HG03196 (cell line): ENCODE measurements around the gene LAD1.

Source experiments
- ATAC-seq: cut with Tn5 transposase; IDR thresholded peaks from one replicate; pipeline ENCODE4 v1.9.1; 2021; ENCODE audit not compliant: unreplicated experiment

Gene LAD1

DNA sequence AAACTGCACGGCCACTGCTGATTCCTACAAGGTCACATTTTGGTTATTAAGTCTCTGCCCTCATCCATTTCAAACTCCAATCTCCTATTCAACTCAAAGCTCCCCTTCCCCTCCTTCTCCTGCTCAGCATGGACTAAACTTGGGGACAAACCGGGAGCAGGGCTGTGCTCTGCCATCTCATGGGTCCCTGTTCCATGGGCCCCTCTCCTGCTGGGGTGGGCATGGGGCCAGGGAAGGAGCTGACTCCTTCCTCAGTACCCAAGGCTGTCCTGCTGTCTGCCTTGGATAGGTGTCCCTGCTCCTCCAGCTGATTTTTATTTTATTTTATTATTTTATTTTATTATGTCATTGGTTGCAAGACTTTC lies 48.8 kb downstream of the LAD1 start:
- ATAC-seq, result no peak

DNA sequence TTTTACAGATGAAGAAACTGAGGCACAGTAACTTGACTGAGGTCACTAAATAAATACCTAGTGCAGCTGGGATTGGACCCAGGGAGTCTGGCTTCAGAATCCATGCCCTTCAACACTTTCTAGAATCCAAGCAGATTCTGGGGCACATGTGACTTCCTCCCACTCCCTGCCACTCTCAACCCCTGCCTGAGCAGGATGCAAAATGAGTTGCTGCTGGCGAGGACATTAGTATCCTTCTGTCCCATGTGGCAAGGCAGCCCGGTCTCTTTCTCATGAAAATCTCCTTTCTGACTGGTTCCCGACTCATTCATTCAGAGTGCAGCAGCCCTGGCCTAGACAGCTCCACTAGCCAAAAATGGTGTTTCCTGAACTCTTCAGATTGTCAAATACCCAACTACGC lies 50.0 kb downstream of the LAD1 start:
- no peak for ATAC-seq

DNA sequence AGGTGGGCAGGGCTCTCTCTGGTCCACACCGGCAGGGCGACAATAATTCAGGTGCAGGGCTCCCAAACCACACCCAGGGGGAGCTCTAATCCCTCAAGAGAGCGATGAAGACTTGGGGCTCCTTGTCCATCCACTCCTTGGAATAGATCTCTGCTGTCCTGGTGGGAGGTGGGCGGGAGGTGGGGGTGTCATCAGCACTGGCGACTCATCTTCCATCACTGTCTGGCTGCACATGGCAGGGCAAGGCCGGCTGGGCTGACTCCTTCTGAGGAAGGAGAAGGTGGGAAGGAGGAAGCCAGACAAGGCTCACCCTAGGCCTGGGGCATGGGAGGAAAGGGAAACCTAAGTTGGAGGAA lies 50.9 kb downstream of the LAD1 start:
- ATAC-seq, result no peak

DNA sequence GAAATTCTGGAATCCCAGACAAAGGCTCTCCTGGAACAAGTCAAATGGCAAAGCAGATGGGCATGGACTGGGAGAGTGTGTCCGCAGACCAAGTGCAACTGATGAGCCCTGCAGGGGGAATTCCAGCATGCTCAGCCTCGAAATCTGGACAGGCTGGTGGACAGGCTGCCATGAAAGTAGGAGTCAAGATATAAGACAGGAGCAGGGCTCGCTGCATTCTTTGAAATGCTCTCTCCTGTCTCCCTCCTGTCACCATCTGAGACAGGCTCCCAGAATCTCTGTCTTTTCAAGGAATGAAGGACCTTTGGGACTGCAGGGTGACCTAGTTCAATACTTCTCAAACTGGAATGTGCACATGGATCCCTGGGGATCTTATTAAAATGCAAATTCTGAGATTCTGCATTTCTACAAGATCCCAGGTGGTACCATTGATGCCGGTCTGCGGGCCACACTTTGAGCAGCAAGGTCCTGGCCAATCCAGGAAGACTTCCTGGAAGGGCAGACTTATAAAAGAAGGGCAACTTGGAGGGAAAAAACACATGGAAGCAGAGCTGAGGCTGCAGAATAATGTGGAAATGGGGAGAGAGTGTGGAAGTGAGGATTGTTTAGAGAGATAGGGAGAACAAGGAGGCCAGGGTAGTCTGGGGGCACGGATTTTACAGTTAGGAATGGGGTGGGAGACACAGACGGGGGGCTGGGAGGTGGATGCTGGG lies 51.5 kb downstream of the LAD1 start:
- ATAC-seq, result no peak

DNA sequence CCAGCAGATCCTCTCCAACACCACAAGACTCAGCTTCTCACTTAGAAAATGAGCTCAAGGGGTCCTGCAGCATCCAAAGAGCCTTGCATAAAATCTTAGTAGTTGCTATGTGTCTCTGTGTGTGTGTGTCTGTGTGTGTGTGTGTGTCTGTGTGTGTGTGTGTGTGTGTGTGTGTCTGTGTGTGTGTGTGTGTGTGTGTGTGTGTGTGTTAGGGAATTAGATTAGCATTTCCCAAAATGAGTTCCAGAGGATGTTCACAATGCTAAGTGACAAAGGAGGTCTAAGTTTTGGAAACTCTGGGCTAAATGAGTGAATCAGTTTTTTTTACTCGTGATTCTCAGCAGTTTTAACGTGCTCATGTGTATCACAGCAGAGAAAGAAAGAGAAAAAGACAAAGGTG lies 52.1 kb downstream of the LAD1 start:
- no peak for ATAC-seq

DNA sequence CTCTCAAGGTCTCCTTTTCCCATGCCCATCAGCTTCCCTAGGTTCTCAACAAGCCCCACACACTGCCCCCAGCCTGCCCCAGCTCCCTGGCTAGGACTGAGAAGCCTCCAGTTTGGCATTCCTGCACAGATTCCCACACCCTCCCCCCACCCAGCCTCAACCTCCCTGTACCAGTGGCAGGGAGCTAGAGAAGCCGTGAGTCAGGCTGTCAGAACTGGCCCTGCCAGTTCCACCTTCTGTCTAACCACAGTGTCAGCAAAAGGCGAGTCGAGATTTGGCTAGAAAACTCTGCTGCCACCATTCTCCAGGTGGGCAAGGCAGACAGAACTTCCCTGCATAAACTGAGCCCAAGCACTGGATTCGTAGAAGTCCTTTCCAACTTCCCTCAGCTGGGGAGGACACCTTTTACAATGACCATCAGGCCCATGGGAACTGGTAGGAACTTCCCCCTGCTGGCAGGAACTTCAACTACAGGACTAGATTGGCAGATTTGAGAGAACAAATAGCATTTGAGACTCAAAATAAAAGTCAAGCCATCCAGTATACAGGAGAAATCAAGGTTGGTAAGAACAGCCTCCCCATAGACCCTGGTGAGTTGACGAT lies 52.7 kb downstream of the LAD1 start:
- ATAC-seq, result no peak

DNA sequence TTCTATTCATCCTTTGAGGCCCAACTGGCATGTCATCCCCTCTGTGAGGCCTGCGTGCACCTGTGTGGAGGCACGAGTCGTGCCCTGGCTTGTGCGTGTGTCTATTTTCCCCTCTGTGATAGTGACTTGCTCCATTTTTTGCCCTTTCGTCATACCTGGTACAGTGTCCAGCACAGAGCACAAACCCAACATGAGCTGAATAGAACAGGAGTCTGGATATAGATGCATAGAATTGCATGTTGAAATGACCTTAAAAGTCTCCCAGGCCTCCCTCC lies 54.1 kb downstream of the LAD1 start:
- no peak for ATAC-seq

DNA sequence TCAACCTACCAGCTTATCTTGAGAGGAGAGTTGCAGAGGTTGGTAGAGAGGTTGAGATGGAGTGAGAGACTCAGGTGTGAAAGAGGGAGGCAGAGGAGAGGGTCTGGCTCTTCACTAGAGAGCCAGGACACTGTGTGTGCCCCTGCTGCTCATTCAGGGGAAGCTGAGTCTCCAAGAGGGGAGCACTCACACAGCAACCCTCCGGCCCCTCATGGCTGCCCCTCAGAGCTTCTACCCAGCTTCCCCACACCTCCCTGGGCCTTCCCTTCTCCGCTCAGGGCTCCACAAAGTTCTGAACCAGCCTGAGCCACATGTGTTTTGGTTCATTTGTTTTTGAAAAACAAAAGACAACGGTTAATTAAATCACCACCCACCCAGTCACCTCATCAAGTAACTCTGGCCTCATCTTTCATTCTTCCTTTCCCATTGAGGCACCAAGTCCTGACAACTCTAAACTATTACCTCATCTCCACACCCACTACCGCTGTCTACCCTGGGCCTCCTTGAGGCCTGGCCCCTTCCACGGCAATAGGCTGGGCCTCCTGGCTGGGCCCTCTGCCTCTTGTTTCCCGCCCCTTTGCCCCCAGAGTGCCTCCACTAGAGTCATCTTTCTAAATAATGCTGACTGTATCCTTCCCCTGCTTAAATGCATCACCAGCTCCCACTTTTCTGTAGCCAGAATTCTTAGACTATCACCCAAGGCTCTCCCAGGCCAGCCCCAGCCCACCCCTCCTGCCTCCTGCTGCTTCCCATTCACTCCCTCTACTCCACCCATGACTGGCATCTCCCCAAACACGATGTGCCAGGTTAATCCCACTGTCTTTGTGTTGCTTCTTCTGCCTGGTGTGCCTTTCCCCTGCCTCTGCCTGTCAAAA lies 54.7 kb downstream of the LAD1 start:
- ATAC-seq, result no peak

DNA sequence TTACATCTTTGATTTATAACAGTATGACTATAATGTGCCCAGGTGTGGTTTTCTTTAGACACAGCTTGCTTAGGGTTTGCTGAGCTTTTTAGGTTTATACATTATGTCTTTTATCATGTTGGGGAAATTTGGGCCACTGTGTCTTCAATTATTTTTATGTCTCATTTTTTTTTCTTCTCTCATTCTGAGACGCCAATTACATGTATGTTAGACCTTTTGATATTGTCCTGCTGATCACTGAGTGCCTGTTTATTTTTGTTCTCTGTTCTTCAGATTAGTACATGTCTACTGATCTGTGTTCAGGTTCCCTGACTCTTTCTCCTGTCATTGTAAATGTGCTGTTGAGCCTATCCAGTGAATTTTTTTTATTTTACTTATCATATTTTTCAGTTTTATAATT lies 57.7 kb downstream of the LAD1 start:
- ATAC-seq, result no peak

DNA sequence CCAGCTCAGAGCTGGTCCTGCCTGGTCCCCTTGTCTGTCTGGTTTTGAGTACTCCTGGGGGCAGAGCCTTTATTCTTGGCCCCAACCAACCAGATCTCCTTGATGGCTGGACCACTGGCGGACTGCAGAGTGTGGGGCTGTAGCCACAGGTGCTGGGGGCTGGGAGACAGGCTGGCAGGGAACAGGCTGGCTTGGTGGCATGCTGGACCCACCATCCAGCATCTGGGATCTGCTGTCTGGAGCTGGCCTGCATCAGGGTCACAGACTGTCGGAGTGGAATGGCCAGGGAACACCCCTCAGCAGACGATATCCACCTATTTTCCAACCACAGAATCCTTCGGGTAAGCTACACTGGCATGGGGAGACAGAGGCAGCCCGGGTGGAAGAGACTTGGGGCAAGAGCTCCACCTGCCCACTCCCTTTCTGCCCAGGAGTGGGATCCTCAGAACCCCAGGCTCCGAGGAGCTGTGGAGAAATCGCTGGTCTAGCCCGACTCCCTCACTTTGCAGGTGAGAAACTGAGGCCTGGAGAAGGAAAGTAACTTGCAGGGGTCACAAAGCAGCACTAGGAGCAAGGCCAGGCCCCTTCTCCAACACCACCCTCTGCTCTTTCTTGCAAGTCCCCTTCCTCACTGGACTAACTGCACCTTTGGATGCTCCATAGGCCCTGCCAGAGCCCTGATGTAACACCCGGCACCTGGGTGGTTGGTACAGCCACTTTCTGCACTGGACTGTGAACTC lies 62.2 kb downstream of the LAD1 start:
- no peak for ATAC-seq

DNA sequence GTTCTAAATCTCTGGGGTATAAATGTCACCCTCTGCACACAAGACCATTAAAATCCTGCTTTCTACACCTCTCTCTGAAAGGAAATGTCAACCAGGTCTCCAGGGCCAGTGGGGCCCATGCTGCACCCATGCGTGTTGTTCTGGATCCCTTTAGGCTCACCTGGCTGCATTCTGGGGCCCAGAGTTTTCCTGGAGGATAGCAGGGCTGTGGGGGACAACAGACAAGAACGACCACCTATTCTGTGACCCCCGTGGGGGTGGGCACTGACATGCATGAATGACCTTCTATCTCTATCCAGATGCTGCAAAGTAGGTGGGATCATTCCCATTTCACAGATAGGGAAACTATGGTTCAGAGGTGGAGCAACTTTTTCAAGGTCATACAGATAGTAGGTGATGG lies 63.2 kb downstream of the LAD1 start:
- no peak for ATAC-seq

DNA sequence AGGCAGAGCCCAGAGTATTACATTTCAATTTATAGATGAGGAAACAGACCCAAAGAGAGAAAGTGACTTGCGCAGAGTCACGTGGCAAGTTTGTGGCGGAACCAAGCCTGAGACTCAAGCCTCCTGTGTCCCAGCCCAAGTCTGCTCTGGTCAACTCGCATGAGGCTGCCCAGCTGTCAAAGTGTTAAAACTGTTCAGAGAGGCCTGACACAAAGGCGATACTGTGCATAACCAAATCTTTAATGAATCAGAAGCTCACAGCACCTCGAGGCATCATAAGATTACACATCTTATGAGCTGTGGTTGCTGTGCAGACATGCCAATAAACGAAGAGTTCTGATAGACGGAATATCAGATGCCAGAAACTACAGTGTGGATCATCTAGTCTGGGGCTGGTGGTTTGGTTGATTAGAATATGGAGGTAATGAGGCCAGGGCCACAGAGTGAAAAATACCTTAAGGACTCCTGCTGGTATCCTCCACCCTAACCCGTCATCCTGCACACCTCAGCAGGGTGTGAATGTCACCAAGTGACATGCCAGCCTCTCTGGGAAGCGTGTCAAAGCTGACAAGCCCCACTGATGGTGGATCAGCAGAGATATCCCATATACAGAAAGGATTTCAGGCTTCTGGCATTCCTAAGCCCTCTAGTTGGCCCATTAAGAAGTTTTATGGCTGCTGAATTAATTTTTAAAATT lies 63.8 kb downstream of the LAD1 start:
- no peak for ATAC-seq

DNA sequence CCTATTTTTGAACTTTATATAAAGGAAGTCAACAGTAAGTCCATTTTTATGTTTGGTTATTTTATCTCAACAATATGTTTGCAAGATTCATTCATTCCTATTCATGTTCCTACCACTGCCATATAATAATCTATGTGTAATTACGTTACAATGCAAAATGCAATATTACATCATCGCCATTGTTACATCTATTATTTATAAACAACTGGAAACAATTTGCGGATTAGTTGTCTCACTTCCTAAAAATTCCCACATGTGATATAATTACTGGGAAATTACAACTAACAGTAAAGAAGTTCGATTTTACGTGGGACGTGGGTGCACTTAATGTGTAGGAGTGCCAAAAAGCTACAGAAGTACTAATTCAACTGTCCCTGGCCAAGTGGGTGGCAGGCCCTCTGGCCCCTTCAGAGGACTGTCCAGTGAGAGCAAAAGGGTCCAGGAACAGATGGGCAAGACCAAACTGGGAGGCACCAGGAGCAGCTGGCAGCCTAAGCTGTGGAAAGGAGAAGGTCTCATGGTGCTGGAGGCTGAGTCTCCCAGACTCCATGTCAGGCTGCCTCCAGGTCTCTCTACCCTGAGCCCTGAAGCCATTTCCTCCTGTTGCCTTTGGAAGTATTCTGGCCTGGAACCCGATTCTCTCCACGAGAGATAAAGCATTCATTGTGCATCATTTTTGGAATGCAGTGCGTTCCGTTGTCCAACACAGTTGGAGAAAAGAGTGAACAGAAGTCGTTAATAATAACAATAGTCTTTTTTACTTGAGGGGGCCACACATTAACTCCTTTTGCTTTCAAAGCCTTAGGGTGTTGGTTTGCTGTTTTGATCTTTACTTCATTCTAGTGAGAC lies 64.6 kb downstream of the LAD1 start:
- no peak for ATAC-seq

DNA sequence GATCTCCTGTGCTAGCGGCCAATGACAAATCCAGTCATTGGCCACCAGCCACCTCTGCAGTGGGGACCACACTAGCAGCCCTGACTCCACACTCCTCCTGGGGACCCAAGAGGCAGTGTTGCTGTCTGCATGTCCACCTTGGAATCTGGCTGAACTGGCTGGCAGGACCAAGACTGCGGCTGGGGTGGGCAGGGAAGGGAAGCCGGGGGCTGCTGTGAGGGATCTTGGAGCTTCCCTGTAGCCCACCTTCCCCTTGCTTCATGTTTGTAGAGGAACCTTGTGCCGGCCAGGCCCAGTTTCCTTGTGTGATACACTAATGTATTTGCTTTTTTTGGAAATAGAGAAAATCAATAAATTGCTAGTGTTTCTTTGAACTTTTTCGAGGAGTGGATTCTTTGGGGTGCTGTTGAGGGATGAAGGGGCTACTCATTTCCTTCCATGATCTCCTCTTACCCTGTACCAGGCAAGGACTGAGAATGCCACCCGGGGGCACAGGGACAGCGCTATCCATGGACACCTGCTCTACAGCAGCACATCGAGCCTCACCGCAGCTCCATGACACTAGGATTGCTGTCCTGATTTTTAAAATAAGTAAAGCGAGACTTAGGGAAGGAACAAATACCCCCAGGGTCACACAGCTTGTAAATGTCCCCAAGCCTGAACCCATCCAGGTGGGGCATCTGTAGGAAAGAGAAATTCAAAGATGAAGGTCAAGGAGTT lies 66.3 kb downstream of the LAD1 start:
- ATAC-seq, result no peak

DNA sequence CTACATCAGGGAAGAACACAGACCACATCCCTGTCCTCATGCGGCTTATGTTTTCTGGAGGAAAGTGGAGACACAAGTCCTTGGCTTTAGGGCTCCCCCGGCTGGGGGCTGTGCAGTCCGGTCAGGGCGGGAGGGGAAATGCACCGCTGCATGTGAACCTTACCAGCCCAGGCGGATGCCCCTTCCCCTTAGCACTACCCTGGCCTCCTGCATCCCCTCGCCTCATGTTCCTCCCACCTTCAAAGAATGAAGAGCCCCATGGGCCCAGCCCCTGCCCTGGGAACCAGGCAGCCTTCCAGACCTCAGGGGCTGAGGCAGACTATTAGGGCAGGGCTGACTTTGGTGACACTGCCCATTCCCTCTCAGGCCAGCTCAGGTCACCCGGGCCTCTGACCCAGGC lies 67.1 kb downstream of the LAD1 start:
- no peak for ATAC-seq

DNA sequence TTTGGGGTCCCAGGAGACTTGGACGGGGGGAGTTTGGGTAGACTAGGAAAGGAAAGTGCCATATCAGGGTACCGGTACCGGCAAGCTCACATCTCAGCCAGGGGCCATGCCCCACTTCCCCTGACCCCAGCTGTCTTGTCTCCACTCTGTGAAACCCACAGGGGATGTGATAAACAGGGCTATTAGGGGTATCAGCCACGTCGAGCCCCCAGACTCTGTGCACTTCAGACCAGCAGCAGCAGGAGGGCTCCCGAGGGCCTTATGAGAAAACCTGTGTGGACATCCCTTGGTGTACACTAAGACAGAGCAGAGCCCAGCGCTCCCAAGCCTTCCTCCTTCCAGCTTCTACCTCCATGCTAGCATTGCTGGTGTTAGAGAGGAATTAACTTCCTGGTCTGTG lies 68.0 kb downstream of the LAD1 start:
- ATAC-seq, result no peak
